ENCODE results near the gene KANSL1L.

DNA sequence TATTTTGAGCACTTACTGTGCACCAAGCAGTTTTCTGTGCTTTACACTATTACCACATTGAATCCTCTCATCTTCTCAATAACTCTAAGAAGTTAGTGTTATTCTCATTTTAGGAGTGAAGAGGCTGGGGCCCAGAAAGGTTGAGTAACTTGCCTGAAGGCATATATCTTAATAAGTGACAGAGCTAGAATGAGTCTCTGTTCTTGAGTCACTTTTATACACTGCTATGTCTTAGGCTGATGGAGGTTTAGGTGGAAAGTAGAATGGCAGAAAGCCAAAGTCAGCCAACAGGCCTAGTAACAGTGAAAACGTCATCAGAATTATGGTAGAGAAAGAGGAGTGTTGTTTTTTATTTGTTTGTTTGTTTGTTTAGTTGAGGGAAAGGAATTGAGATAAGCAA, 196.6 kb downstream of the KANSL1L start:
- TF ChIP-seq POLR2AphosphoS5 (IDR thresholded peaks at IDR 0.05) (no peak), CTCF (IDR thresholded peaks at IDR 0.05) (no peak)
